Ovary (tissue), 3 donors: ENCODE data around the gene NSD1.

ENCODE experiments used
- CTCF ChIP-seq, 3 donors: fragments of 450-650 bp in 2 of 3; fragments of 200-600 bp in 1 of 3; IDR thresholded peaks; one replicate each; pipeline versions ENCODE4 v1.5.1 to v1.8.0; 2016 to 2022; ENCODE audit warnings: antibody characterized with exemption in 3 of 3, mild to moderate bottlenecking in 1 of 3
- EP300 ChIP-seq: sonication (generic); formaldehyde crosslinking; IDR thresholded peaks from one replicate; pipeline ENCODE4 v1.6.1; 2017; ENCODE audit warnings: antibody characterized with exemption
- POLR2A ChIP-seq: fragments of 450-650 bp; IDR thresholded peaks from one replicate; pipeline ENCODE4 v1.6.1; 2017; ENCODE audit warnings: antibody characterized with exemption, mild to moderate bottlenecking, moderate library complexity
- donor health status: DM: no; HTN: no; CAD: no.

- TF ChIP-seq CTCF (IDR thresholded peaks at IDR 0.05), result no peak
- no peak for TF ChIP-seq POLR2A
- TF ChIP-seq EP300, result no peak
Measured at GRCh38 chr5:177349762-177350161, 216.2 kb downstream of the NSD1 start.
